HCT116 (cell line): ENCODE data around the gene NOL4L. TPM values are rescaled to one million over a fixed set of nuclear protein-coding genes. Genes with fewer than 3 reads are reported as not detected.

Experiments used
- ATAC-seq: fragments of 200-7000 bp; cut with Tn5 transposase; 2 replicates; pipeline ENCODE4 v1.9.1; 2020; ENCODE audit warnings: mild to moderate bottlenecking, moderate library complexity
- BruUV-seq: library from RNA; stranded (reverse); fragments of 400-500 nt; replicated peaks from 2 replicates; lab custom pipeline; 2021; lab: Mats Ljungman, UMichigan
- CTCF ChIA-PET: fragments of 300-600 bp; sonication (Branson Sonifier 250); formaldehyde crosslinking; loops from one replicate; lab custom pipeline; 2021; ENCODE audit warnings: antibody characterized with exemption; lab: Charles Lee
- POLR2A ChIA-PET: fragments of 300-600, 350-600 bp; sonication (Branson Sonifier 250); formaldehyde crosslinking; loops from one replicate; lab custom pipeline; 2021; ENCODE audit warnings: antibody characterized with exemption; lab: Charles Lee
- RAD21 ChIA-PET, 2 experiments: fragments of 300-600 bp; sonication (Branson Sonifier 250); formaldehyde crosslinking; loops; one replicate each; lab custom pipeline; 2023; ENCODE audit warnings: low total read pairs in 2 of 2; ENCODE audit not compliant: uncharacterized antibody in 2 of 2, unreplicated experiment in 2 of 2, low non-redundant PET in 1 of 2; lab: Charles Lee
- DNase-seq: peaks from one replicate; pipeline ENCODE4 v3.0.0-alpha.2; 2010; ENCODE audit warnings: low read depth, low spot score
- H2AFZ ChIP-seq: fragments of 200-600 bp; shearing (Covaris generic), sonication (generic); 2 replicates; pipeline ENCODE4 v1.6.1; 2017; ENCODE audit warnings: low read depth, mixed run types, mixed read lengths, antibody characterized with exemption, low read length; ENCODE audit not compliant: poor library complexity, severe bottlenecking
- H3K27ac ChIP-seq: 2 replicates; pipeline ENCODE4 v1.5.1; 2012; ENCODE audit warnings: low read depth, low read length
- H3K27me3 ChIP-seq: fragments of 200-600 bp; sonication (generic); 2 replicates; pipeline ENCODE4 v1.6.1; 2016; ENCODE audit warnings: mixed run types, low read length, mixed read lengths; ENCODE audit not compliant: insufficient read depth
- H3K36me3 ChIP-seq, 2 experiments: fragments of 200-500 bp in 1 of 2; fragments of 200-600 bp in 1 of 2; sonication (Bioruptor generic) in 1 of 2; sonication (generic) in 1 of 2; 2 replicates each; pipeline versions ENCODE4 v1.5.1 to v1.6.1; 2014 to 2016; ENCODE audit warnings: low read length in 2 of 2, inconsistent platforms in 1 of 2, mixed read lengths in 1 of 2, mixed run types in 1 of 2; ENCODE audit not compliant: insufficient read depth in 2 of 2, control insufficient read depth in 1 of 2
- H3K4me1 ChIP-seq, 2 experiments: fragments of 200-600 bp in 1 of 2; sonication (generic) in 1 of 2; 2 replicates each; pipeline versions ENCODE4 v1.5.1 to v1.6.1; 2012 to 2017; ENCODE audit warnings: low read length in 2 of 2, inconsistent platforms in 1 of 2, mild to moderate bottlenecking in 1 of 2, mixed read lengths in 1 of 2, mixed run types in 1 of 2, moderate library complexity in 1 of 2; ENCODE audit not compliant: insufficient read depth in 2 of 2, control insufficient read depth in 1 of 2
- H3K4me2 ChIP-seq: fragments of 200-600 bp; sonication (generic); 2 replicates; pipeline ENCODE4 v1.6.1; 2017; ENCODE audit warnings: mixed run types, low read length, mixed read lengths
- H3K4me3 ChIP-seq, 2 experiments: fragments of 200-600 bp in 1 of 2; sonication (generic) in 1 of 2; replicated peaks in 1 of 2; 2 replicates each; pipeline ENCODE4 v1.5.1; 2011 to 2016; ENCODE audit warnings: low read length in 2 of 2, control low read depth in 1 of 2, low read depth in 1 of 2, mild to moderate bottlenecking in 1 of 2, mixed read lengths in 1 of 2, mixed run types in 1 of 2
- H3K79me2 ChIP-seq: fragments of 200-600 bp; sonication (generic); 2 replicates; pipeline ENCODE4 v1.6.1; 2017; ENCODE audit warnings: mild to moderate bottlenecking, mixed run types, low read length, moderate library complexity, mixed read lengths; ENCODE audit not compliant: insufficient read depth
- H3K9ac ChIP-seq: fragments of 200-600 bp; sonication (generic); 2 replicates; pipeline ENCODE4 v1.6.1; 2016; ENCODE audit warnings: low read length, mixed read lengths
- H3K9me2 ChIP-seq: fragments of 200-600 bp; sonication (generic), shearing (Covaris generic); 2 replicates; pipeline ENCODE4 v1.6.1; 2017; ENCODE audit warnings: mixed run types, mild to moderate bottlenecking, moderate library complexity; ENCODE audit not compliant: insufficient read depth
- H3K9me3 ChIP-seq, 2 experiments: fragments of 200-500 bp in 1 of 2; fragments of 200-600 bp in 1 of 2; sonication (Bioruptor generic) in 1 of 2; sonication (generic) in 1 of 2; 2 replicates each; pipeline ENCODE4 v1.6.1; 2014 to 2017; ENCODE audit warnings: low read length in 2 of 2, mixed read lengths in 2 of 2, inconsistent platforms in 1 of 2, low read depth in 1 of 2, mild to moderate bottlenecking in 1 of 2, mixed run types in 1 of 2, moderate library complexity in 1 of 2; ENCODE audit not compliant: control insufficient read depth in 1 of 2, insufficient read depth in 1 of 2
- H4K20me1 ChIP-seq: fragments of 200-600 bp; sonication (generic), shearing (Covaris generic); 2 replicates; pipeline ENCODE4 v1.6.1; 2017; ENCODE audit warnings: mixed run types, mild to moderate bottlenecking, moderate library complexity; ENCODE audit not compliant: insufficient read depth
- EGR1 ChIP-seq: IDR thresholded peaks from 2 replicates; pipeline ENCODE4 v1.6.1; 2012; ENCODE audit warnings: low read depth
- ELF1 ChIP-seq: IDR thresholded peaks from 2 replicates; pipeline ENCODE4 v1.6.1; 2012; ENCODE audit warnings: low read depth, borderline replicate concordance
- EZH2phosphoT487 ChIP-seq: fragments of 200-600 bp; IDR thresholded peaks from 2 replicates; pipeline ENCODE4 v1.6.1; 2018; ENCODE audit warnings: antibody characterized with exemption, borderline replicate concordance
- FOSL1 ChIP-seq: IDR thresholded peaks from 2 replicates; pipeline ENCODE4 v1.6.1; 2012; ENCODE audit warnings: low read depth
- JUND ChIP-seq: IDR thresholded peaks from 2 replicates; pipeline ENCODE4 v1.6.1; 2012
- RAD21 ChIP-seq: IDR thresholded peaks from 2 replicates; pipeline ENCODE4 v1.6.1; 2012; ENCODE audit warnings: low read depth, mild to moderate bottlenecking
- SIN3A ChIP-seq: IDR thresholded peaks from 2 replicates; pipeline ENCODE4 v1.6.1; 2012; ENCODE audit warnings: low read depth
- SRF ChIP-seq: IDR thresholded peaks from 2 replicates; pipeline ENCODE4 v1.6.1; 2012; ENCODE audit warnings: low read depth
- TCF7L2 ChIP-seq: IDR thresholded peaks from 2 replicates; pipeline ENCODE4 v1.7.0; 2011; ENCODE audit warnings: borderline replicate concordance, inconsistent platforms; ENCODE audit not compliant: insufficient read depth, insufficient read length; ENCODE audit errors: extremely low read depth
- ZFX ChIP-seq: fragments of 450-650 bp; IDR thresholded peaks from 2 replicates; pipeline ENCODE4 v1.6.1; 2017
- ZNF274 ChIP-seq: fragments of 200-500 bp; sonication (Bioruptor generic); IDR thresholded peaks from 2 replicates; pipeline ENCODE4 v1.6.1; 2014; ENCODE audit warnings: mild to moderate bottlenecking, low read depth, low read length, inconsistent platforms
- intact Hi-C: fragments of 100-400 bp; cut with micrococcal nuclease; formaldehyde crosslinking; loops from 2 replicates; pipeline ENCODE4 v1.10.0; 2022
- total RNA-seq: library from RNA; stranded (reverse); gene quantifications from one replicate; pipeline ENCODE4 v1.2.1, GENCODE V29; 2021; ENCODE audit not compliant: unreplicated experiment
- TF ChIP-seq, protein P1 (sequence below), 3 experiments: fragments of 200-600 bp in 1 of 3; sonication (generic) in 1 of 3; IDR thresholded peaks in 2 of 3; conservative IDR thresholded peaks in 1 of 3; 2 replicates each; pipeline ENCODE4 v1.5.1; 2012 to 2017; ENCODE audit warnings: low read depth in 2 of 3, low read length in 2 of 3, antibody characterized with exemption in 1 of 3, borderline replicate concordance in 1 of 3, control low read depth in 1 of 3, mild to moderate bottlenecking in 1 of 3, mixed read lengths in 1 of 3, mixed run types in 1 of 3, moderate library complexity in 1 of 3; ENCODE audit not compliant: insufficient read depth in 1 of 3
- TF ChIP-seq, protein P2 (sequence below): IDR thresholded peaks from 2 replicates; pipeline ENCODE4 v1.6.1; 2012

Gene NOL4L
- total RNA-seq, 1 experiment from 2014 or later, result 5.9 TPM

- TF ChIP-seq EGR1 (no peak), JUND (no peak), ZFX (no peak), TCF7L2 (no peak), SRF (no peak), ELF1 (no peak), FOSL1 (no peak), EZH2phosphoT487 (no peak), RAD21 (no peak), ZNF274 (no peak), SIN3A (no peak)
- TF ChIP-seq, protein P1, sequence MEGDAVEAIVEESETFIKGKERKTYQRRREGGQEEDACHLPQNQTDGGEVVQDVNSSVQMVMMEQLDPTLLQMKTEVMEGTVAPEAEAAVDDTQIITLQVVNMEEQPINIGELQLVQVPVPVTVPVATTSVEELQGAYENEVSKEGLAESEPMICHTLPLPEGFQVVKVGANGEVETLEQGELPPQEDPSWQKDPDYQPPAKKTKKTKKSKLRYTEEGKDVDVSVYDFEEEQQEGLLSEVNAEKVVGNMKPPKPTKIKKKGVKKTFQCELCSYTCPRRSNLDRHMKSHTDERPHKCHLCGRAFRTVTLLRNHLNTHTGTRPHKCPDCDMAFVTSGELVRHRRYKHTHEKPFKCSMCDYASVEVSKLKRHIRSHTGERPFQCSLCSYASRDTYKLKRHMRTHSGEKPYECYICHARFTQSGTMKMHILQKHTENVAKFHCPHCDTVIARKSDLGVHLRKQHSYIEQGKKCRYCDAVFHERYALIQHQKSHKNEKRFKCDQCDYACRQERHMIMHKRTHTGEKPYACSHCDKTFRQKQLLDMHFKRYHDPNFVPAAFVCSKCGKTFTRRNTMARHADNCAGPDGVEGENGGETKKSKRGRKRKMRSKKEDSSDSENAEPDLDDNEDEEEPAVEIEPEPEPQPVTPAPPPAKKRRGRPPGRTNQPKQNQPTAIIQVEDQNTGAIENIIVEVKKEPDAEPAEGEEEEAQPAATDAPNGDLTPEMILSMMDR (IDR thresholded peaks at IDR 0.05 in 2 of 3, conservative IDR thresholded peaks at IDR 0.05 in 1 of 3; ENCODE audit: borderline replicate concordance in 1 of 3, insufficient read depth in 1 of 3, low read depth in 2 of 3, low read length in 2 of 3), result no peak
- TF ChIP-seq, protein P2, sequence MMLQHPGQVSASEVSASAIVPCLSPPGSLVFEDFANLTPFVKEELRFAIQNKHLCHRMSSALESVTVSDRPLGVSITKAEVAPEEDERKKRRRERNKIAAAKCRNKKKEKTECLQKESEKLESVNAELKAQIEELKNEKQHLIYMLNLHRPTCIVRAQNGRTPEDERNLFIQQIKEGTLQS, result no peak
- intact Hi-C loops, result no loop called here
- Histone ChIP-seq H3K4me2 (no peak overlapping the region), H3K27me3 (no peaks in the 10 kb centered on the region), H3K27ac (no peak overlapping the region), H3K4me1 (no peaks in the 10 kb centered on the region), H4K20me1 (no peaks in the 10 kb centered on the region), H3K4me3 (no peak overlapping the region), H3K79me2 (no peaks in the 10 kb centered on the region), H3K9me2 (no peaks in the 10 kb centered on the region), H3K9ac (no peak overlapping the region), H3K36me3 (no peaks in the 10 kb centered on the region), H2AFZ (no peak overlapping the region), H3K9me3 (no peaks in the 10 kb centered on the region)
- RAD21 ChIA-PET, result no interaction called here
- no peak for ATAC-seq
- CTCF ChIA-PET, result no interaction called here
- no TSS peak for BruUV-seq
- POLR2A ChIA-PET, result no interaction called here
- no peak for DNase-seq
Measured at GRCh38 chr20:32610472-32611218, 25.5 kb upstream of the NOL4L start.
